OCI-LY1 (cell line): Measurements from ENCODE around the gene SMIM22.

ENCODE experiments used
- EZH2 ChIP-seq: fragments of 200-600 bp; sonication (generic), shearing (Covaris generic); IDR thresholded peaks from 2 replicates; pipeline ENCODE4 v1.8.0; 2017; ENCODE audit warnings: borderline replicate concordance, mixed run types, mild to moderate bottlenecking, antibody characterized with exemption, low read length, moderate library complexity, mixed read lengths
- TF ChIP-seq, protein P1 (sequence below): fragments of 200-600 bp; sonication (generic), shearing (Covaris generic); IDR thresholded peaks from 2 replicates; pipeline ENCODE4 v1.5.1; 2017; ENCODE audit warnings: mild to moderate bottlenecking, antibody characterized with exemption, low read length, moderate library complexity, mixed read lengths

DNA sequence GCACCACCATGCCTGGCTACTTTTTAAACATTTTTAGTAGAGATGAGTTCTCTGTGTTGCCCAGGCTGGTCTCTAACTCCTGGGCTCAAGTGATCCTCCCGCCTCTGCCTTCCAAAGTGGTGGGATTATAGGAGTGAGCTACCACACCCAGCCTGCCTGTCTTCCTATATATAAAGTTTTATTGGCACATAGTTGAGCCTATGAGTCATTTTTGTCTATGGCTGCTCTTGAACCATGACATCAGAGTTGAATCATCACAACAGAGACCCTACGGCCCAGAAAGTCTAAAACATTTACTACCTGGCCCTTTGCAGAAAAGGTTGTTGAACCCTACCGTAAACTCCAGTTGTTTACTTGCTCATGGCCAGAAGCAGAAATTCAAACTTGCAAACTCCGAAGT, 14.9 kb upstream of the SMIM22 start:
- TF ChIP-seq, protein P1, sequence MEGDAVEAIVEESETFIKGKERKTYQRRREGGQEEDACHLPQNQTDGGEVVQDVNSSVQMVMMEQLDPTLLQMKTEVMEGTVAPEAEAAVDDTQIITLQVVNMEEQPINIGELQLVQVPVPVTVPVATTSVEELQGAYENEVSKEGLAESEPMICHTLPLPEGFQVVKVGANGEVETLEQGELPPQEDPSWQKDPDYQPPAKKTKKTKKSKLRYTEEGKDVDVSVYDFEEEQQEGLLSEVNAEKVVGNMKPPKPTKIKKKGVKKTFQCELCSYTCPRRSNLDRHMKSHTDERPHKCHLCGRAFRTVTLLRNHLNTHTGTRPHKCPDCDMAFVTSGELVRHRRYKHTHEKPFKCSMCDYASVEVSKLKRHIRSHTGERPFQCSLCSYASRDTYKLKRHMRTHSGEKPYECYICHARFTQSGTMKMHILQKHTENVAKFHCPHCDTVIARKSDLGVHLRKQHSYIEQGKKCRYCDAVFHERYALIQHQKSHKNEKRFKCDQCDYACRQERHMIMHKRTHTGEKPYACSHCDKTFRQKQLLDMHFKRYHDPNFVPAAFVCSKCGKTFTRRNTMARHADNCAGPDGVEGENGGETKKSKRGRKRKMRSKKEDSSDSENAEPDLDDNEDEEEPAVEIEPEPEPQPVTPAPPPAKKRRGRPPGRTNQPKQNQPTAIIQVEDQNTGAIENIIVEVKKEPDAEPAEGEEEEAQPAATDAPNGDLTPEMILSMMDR: no peak
- no peak for TF ChIP-seq EZH2
